A549 treated with AZD9567 at 1 μM for 4 hours (cell line): ENCODE measurements around the gene GABARAPL1. TPM values are rescaled to one million over a fixed set of nuclear protein-coding genes. Genes with fewer than 3 reads are reported as not detected.

Experiments used
- total RNA-seq: library from RNA; stranded (reverse); fragments of 200-300 nt; extraction: Qiagen RNA extraction; gene quantifications from 5 replicates; pipeline ENCODE4 v1.2.3, GENCODE V29; 2022; ENCODE audit not compliant: insufficient read depth

The GABARAPL1 gene
- total RNA-seq: 30.2 to 41.4 TPM (median 36.2 TPM) in 5 replicates

DNA sequence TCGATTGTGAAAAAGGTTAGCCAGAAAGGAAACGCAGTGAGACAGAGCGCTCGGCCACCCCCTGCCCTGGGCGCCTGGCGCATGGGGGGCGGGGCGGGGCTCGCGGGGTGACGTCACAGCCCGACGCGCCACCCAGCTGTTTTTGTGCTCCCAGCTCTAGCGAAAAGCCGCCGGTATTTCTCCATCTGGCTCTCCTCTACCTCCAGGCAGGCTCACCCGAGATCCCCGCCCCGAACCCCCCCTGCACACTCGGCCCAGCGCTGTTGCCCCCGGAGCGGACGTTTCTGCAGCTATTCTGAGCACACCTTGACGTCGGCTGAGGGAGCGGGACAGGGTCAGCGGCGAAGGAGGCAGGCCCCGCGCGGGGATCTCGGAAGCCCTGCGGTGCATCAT lies at the start of gene GABARAPL1:
Gene GABARAPL1, plus strand, starts transcription at position 139 of the 393 bp plus-strand sequence. Its CDS starts 253 bp downstream, at position 392.

DNA sequence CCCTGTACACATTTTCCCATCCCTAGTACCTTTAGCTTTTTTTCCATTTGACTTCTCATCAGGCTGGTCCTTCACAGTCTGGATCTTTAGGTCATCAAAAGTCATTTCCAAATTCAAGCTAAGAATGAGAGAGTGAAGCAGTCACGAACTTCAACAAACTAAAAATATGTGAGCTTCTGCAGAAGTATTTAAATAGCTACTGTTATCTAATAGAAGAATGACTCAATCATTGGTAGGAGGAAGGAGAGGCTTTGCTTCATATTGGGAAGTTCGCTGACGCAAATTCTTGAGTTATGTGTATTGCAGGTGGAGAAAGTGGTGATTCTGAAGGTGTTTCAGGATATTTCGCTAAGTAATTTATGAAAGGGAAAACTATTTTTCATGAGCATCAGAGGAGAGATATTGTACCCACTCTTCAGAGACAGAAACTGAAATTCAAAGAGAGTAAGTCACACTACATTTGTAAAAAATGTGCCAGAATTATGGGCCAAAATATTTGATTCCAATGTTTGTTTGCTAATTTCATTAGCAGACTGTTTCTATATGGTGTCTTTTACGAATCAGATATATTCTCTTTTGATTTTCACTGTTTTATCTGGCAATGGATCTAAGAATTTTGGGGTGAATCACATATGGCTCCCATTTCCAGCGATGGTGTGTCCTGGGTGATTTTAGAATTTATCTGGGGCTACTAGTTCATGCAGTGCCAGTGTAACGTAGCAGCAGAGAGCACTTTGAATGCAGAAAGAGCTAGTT lies 40.5 kb upstream of the GABARAPL1 start, which contains the start of gene OLR1:
Gene OLR1, minus strand, starts transcription at position 160 of the 756 bp plus-strand sequence. Its CDS starts 55 bp downstream, at position 105.

DNA sequence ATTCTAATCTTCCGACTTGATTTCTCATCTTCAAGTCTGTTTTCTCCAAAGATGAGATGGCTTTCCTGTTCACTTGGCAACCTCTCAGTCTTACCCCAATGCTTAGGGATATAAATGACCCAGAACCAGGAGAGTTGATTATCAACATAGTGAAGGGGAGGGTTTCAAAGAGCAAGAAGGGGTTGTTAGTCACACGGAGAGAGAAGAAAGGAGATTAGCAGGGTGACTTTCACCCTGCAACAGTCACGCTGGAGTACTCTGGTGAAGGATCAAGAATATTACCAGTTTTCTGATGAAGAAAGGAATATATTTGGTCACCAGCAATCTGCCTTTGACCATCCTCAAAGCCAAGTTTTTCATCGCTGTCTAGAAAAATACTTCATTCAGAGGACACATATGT lies 33.9 kb upstream of the GABARAPL1 start, which contains the start of gene TMEM52B:
Gene TMEM52B, plus strand, starts transcription at position 212 of the 400 bp plus-strand sequence. CDS start 543 bp downstream, outside the sequence.

Other genes with a start within 250 kb of the GABARAPL1 start
- gene CLEC12A, start 241.5 kb upstream of the GABARAPL1 start, total RNA-seq: not detected in 5 replicates
- gene CLEC1B, start 213.8 kb upstream of the GABARAPL1 start, total RNA-seq: not detected in 5 replicates
- not detected in 5 replicates for gene CLEC12B, start 202.2 kb upstream of the GABARAPL1 start, total RNA-seq
- gene CLEC9A, start 182.2 kb upstream of the GABARAPL1 start, total RNA-seq: not detected in 5 replicates
- gene CLEC1A, start 113.9 kb upstream of the GABARAPL1 start, total RNA-seq: not detected in 5 replicates
- not detected in 5 replicates for gene CLEC7A, start 82.7 kb upstream of the GABARAPL1 start, total RNA-seq
- 0.60 to 3.7 TPM (median 1.5 TPM) in 5 replicates for gene OLR1, start 40.7 kb upstream of the GABARAPL1 start, total RNA-seq
- 0.02 to 0.31 TPM (median 0.19 TPM) in 3 of 5 replicates, not detected in the others for gene TMEM52B, start 33.8 kb upstream of the GABARAPL1 start, total RNA-seq
- gene KLRD1, start 95.0 kb downstream of the GABARAPL1 start, total RNA-seq: 0.10 TPM in 1 of 5 replicates, not detected in the others
- gene KLRK1, start 177.2 kb downstream of the GABARAPL1 start, total RNA-seq: 0.13 TPM in 1 of 5 replicates, not detected in the others
- gene KLRC4, start 196.9 kb downstream of the GABARAPL1 start, total RNA-seq: not detected in 5 replicates
- gene KLRC3, start 207.7 kb downstream of the GABARAPL1 start, total RNA-seq: 0.12 to 0.26 TPM (median 0.16 TPM) in 3 of 5 replicates, not detected in the others
- 1.3 to 2.3 TPM (median 1.8 TPM) in 4 of 5 replicates, not detected in the other for gene KLRC2, start 223.1 kb downstream of the GABARAPL1 start, total RNA-seq
- gene KLRC1, start 240.5 kb downstream of the GABARAPL1 start, total RNA-seq: 0.09 TPM in 1 of 5 replicates, not detected in the others